Breast epithelium (tissue), 4 donors: ENCODE data around the gene TMEM50B. TPM values are rescaled to one million over a fixed set of nuclear protein-coding genes. Genes with fewer than 3 reads are reported as not detected.

Experiments used
- DNase-seq, 2 donors: peaks; one replicate each; pipeline ENCODE4 v3.0.0-alpha.2; 2019; ENCODE audit warnings: low spot score in 2 of 2
- H3K27ac ChIP-seq, 2 donors: fragments of 200-600 bp; sonication (generic) in 1 of 2; one replicate each; pipeline ENCODE4 v1.5.1; 2016 to 2019; ENCODE audit warnings: mild to moderate bottlenecking in 1 of 2
- H3K27me3 ChIP-seq, 2 donors: fragments of 200-600 bp; sonication (generic) in 1 of 2; one replicate each; pipeline versions ENCODE4 v1.5.1 to v1.6.0; 2017 to 2019; ENCODE audit warnings: control low read depth in 1 of 2, mild to moderate bottlenecking in 1 of 2
- H3K36me3 ChIP-seq: fragments of 200-600 bp; one replicate; pipeline ENCODE4 v1.5.1; 2019
- H3K4me1 ChIP-seq, 2 donors: fragments of 200-600 bp; sonication (generic); one replicate each; pipeline ENCODE4 v1.5.1; 2016 to 2019; ENCODE audit warnings: control low read depth in 1 of 2
- H3K4me3 ChIP-seq, 3 donors: fragments of 200-600 bp; sonication (generic); 1 replicate in 2 of 3; 2 replicates in 1 of 3; pipeline ENCODE4 v1.5.1; 2016 to 2019; ENCODE audit warnings: mild to moderate bottlenecking in 3 of 3, moderate library complexity in 2 of 3
- H3K9me3 ChIP-seq, 2 donors: fragments of 200-600 bp; sonication (generic) in 1 of 2; one replicate each; pipeline ENCODE4 v1.5.1; 2016 to 2019; ENCODE audit warnings: control low read depth in 1 of 2
- POLR2A ChIP-seq: fragments of 450-650 bp; IDR thresholded peaks from one replicate; pipeline ENCODE4 v1.6.1; 2016; ENCODE audit warnings: antibody characterized with exemption, mild to moderate bottlenecking, moderate library complexity
- POLR2AphosphoS5 ChIP-seq, 3 donors: sonication (generic); formaldehyde crosslinking; IDR thresholded peaks; one replicate each; pipeline ENCODE4 v1.6.1; 2017; ENCODE audit warnings: antibody characterized with exemption in 3 of 3
- intact Hi-C: fragments of 100-400 bp; cut with DNase I; formaldehyde crosslinking; loops from one replicate; pipeline ENCODE4 v1.15.1; 2023; ENCODE audit warnings: low total_unique reads
- total RNA-seq, 3 donors: library from RNA; depleted of rRNA; stranded (reverse); fragments of >200 nt; gene quantifications; one replicate each; pipeline ENCODE4 v1.1.0, GENCODE V29; 2016
- TF ChIP-seq, protein P1 (sequence below), 3 donors: fragments of 450-650 bp; IDR thresholded peaks; one replicate each; pipeline ENCODE4 v1.5.1; 2016 to 2017; ENCODE audit warnings: antibody characterized with exemption in 3 of 3, mild to moderate bottlenecking in 3 of 3, moderate library complexity in 3 of 3

Gene TMEM50B
- total RNA-seq, 3 donors from 2014 or later, result 88.8 to 92.8 (median 91.8) TPM

DNA sequence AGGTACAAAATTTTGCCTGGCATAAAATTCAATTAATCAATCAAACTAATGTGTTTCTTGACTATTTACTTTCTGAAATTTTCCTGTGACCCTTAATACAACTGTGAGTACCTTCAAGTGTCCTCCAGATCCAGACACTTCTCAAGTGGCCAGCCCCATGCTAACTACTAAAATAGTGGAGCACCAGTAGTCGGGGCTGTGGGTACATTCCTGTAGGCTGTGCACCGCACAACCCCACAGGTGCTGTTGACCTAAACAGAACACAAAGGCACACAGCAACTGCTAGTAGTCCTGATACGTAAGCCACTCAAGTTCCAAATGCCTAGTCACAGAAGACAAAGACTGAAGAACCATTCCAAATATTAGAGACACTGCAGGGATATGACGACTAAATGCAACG lies 36.6 kb downstream of the TMEM50B start:
- Histone ChIP-seq H3K36me3 (no peaks in the 10 kb centered on the region), H3K9me3 (no peaks in the 10 kb centered on the region), H3K4me3 (no peak overlapping the region), H3K4me1 (no peaks in the 10 kb centered on the region), H3K27ac (no peak overlapping the region), H3K27me3 (no peaks in the 10 kb centered on the region)
- DNase-seq, result peak in 1 of 2 donors; percentile 7
- TF ChIP-seq, protein P1, sequence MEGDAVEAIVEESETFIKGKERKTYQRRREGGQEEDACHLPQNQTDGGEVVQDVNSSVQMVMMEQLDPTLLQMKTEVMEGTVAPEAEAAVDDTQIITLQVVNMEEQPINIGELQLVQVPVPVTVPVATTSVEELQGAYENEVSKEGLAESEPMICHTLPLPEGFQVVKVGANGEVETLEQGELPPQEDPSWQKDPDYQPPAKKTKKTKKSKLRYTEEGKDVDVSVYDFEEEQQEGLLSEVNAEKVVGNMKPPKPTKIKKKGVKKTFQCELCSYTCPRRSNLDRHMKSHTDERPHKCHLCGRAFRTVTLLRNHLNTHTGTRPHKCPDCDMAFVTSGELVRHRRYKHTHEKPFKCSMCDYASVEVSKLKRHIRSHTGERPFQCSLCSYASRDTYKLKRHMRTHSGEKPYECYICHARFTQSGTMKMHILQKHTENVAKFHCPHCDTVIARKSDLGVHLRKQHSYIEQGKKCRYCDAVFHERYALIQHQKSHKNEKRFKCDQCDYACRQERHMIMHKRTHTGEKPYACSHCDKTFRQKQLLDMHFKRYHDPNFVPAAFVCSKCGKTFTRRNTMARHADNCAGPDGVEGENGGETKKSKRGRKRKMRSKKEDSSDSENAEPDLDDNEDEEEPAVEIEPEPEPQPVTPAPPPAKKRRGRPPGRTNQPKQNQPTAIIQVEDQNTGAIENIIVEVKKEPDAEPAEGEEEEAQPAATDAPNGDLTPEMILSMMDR (IDR thresholded peaks at IDR 0.05), result no peak
- TF ChIP-seq POLR2A, result no peak
- no peak for TF ChIP-seq POLR2AphosphoS5 (IDR thresholded peaks at IDR 0.05)
- intact Hi-C loops, result loop anchor here (10.0 kb wide), 1 partner anchor 188 kb away; no protein-coding TSS in a partner anchor

DNA sequence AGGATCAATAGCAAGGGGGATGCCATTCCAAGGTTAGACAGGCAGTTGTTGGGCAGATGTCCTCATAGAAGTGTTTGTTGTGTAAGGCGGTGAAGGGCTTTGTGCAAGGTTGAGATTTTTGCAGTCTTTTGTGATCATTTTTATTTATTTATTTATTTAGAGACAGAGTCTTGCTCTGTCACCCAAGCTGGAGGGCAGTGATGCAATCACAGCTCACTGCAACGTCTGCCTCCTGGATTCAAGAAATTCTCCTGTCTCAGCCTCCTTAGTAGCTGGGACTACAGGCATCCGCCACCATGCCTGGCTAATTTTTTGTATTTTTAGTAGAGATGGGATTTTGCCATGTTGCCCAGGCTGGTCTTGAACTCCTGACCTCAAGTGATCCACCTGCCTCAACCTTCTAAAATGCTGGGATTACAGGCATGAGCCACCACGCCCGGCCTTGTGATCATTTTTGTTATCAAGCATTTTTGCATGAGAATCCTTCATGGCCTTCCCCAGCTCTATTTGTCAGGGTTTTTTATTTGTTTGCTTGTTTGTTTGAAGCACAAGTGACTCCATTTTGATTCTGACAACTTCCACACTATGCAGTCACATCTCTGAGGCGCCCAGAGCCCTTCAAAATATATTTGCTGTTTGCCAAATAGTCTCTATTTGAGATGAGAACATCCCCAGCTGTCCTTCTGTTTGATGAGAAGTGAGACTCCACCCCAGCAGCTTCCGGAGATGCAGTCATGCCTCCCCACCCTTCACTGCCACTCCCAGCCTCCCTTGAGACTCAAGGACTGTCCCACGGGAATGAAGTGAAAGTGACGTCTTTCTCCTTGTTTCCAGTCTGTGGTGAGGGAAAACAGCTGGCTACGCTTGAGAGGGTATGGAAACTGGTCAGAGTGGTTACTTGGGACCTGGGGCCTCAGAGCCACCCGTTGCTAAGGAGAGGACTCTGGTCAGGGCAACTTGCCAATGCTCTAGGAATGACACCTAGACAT lies 38.0 kb downstream of the TMEM50B start:
- Histone ChIP-seq H3K27ac (peak overlapping the region; percentile 26 to 55), H3K9me3 (no peaks in the 10 kb centered on the region), H3K36me3 (no peaks in the 10 kb centered on the region), H3K4me3 (peak overlapping the region in 1 of 3 donors; percentile 15), H3K27me3 (no peaks in the 10 kb centered on the region), H3K4me1 (no peaks in the 10 kb centered on the region)
- TF ChIP-seq POLR2A, result no peak
- peak in 1 of 2 donors; percentile 19 for DNase-seq
- intact Hi-C loops, result loop anchor here (10.0 kb wide), 1 partner anchor 187 kb away; no protein-coding TSS in a partner anchor

DNA sequence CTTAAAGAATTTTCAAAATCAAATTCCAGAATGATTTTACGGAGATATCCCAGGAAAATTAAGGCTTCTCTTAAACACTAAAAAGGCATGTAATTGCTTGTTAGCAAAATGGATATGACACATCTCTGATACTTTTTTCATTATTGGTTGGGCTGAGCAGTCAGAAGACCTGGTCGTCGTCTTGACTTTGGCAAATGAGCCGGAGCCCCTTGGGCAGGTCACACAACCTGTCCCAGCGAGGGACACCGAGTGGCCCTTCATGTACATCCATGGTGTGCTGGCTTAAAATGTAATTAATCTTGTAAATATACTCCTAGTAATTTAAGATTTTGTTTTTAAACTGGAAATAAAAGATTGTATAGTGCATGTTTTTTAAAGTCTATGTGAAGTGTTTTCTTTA lies 42.6 kb downstream of the TMEM50B start:
- no peaks in the 10 kb centered on the region for H3K4me1 ChIP-seq
- H3K27me3 ChIP-seq, result no peaks in the 10 kb centered on the region
- TF ChIP-seq POLR2A (no peak), POLR2AphosphoS5 (IDR thresholded peaks at IDR 0.05) (no peak)
- TF ChIP-seq, protein P1 (IDR thresholded peaks at IDR 0.05), result no peak
- no peak overlapping the region for H3K4me3 ChIP-seq
- intact Hi-C loops, result no loop called here
- peak in 1 of 2 donors; percentile 6 for DNase-seq
- no peak overlapping the region for H3K27ac ChIP-seq
- no peaks in the 10 kb centered on the region for H3K9me3 ChIP-seq
- no peaks in the 10 kb centered on the region for H3K36me3 ChIP-seq

DNA sequence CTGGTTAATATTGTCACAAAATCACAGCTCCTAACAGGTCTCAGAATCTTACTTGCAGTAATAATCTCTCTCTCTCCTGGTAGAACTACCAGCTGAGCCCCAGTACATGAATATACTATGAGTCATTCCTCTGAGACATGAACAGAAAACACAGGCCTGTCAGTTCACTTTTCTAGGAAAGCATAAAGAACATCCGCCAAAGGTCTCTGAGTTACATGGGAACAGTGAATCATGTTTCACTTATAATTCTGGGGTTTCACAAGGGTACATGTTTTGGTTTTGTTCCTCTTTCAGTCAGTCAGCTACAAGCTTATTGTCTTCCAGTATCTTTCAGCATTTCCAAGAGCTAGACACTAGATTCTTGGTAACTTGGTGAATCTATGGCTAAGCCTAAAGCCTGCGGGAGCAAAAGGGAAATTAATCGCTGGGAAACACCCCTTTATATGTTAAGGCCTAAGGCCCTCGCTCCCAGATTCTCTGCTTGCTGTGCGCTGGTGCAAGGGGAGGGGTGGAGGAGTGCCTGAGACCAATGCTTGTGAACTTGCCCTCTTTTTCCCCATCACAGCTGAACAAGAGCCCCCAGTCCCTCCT lies 44.9 kb downstream of the TMEM50B start:
- intact Hi-C loops, result no loop called here
- peak overlapping the region; percentile 80 to 88 for H3K27ac ChIP-seq
- H3K27me3 ChIP-seq, result no peaks in the 10 kb centered on the region
- H3K36me3 ChIP-seq, result no peaks in the 10 kb centered on the region
- H3K4me1 ChIP-seq, result no peaks in the 10 kb centered on the region
- TF ChIP-seq POLR2AphosphoS5 (IDR thresholded peaks at IDR 0.05) (peak in 1 of 3 donors; percentile 46), POLR2A (no peak)
- TF ChIP-seq, protein P1 (IDR thresholded peaks at IDR 0.05), result no peak
- H3K4me3 ChIP-seq, result no peak overlapping the region
- no peaks in the 10 kb centered on the region for H3K9me3 ChIP-seq
- no peak for DNase-seq

DNA sequence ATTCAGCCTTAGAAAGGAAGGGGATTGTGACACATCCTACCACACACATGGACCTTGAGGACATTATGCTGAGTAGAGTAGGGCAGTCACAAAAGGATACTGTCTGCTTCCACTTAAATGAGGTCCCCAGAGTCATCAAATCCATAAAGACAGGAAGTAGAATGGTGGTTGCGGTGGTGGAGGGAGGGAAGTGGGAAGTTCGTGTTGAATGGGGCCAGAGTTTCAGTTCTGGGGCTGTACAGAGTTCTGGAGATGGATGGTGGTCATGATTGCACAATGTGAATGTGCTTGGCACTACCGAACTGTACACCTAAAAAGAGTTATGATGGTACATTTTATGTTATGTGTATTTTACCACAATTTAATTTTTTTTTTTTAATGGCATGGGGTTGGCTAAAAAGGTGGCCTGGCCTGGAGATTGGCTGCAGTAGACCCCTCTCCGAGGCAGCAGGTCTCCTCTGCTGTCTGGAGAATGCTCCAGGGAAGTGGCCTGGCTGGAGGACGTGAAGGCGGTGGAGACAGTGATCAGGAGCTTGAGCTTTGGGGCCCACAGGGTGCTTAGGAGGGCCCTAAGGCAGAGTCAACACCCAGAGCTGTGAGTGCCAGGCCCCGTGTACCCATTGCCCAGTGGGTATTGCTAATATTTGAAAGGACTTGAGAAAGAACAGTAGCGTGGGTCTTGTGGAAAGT lies 46.2 kb downstream of the TMEM50B start:
- Histone ChIP-seq H3K9me3 (no peaks in the 10 kb centered on the region), H3K27ac (peak overlapping the region; percentile 80 to 88), H3K4me1 (peaks cover 0 to 3% of the 10 kb centered on the region in 2 donors), H3K27me3 (no peaks in the 10 kb centered on the region), H3K4me3 (no peak overlapping the region), H3K36me3 (no peaks in the 10 kb centered on the region)
- intact Hi-C loops, result no loop called here
- TF ChIP-seq POLR2AphosphoS5 (IDR thresholded peaks at IDR 0.05), result peak in 1 of 3 donors; percentile 11
- TF ChIP-seq POLR2A, result no peak
- DNase-seq, result no peak
